Peyer's patch (tissue), 4 donors: ENCODE data around the gene ZBTB47. TPM values are rescaled to one million over a fixed set of nuclear protein-coding genes. Genes with fewer than 3 reads are reported as not detected.

Experiments
- DNase-seq, 3 donors: peaks; one replicate each; pipeline ENCODE4 v3.0.0-alpha.2; 2017 to 2019
- H3K27ac ChIP-seq, 4 donors: fragments of 200-600 bp; sonication (generic); one replicate each; pipeline ENCODE4 v1.5.1; 2016 to 2019
- H3K27me3 ChIP-seq, 2 donors: fragments of 200-600 bp; sonication (generic); one replicate each; pipeline ENCODE4 v1.5.1; 2019
- H3K36me3 ChIP-seq, 3 donors: fragments of 200-600 bp; sonication (generic); one replicate each; pipeline ENCODE4 v1.5.1; 2016 to 2019
- H3K4me1 ChIP-seq, 4 donors: fragments of 200-600 bp; sonication (generic); one replicate each; pipeline ENCODE4 v1.5.1; 2016 to 2019
- H3K4me3 ChIP-seq, 4 donors: fragments of 200-600 bp; sonication (generic); 1 replicate in 3 of 4; 2 replicates in 1 of 4; pipeline ENCODE4 v1.5.1; 2016 to 2019; ENCODE audit warnings: mild to moderate bottlenecking in 1 of 4
- H3K9me3 ChIP-seq, 4 donors: fragments of 200-600 bp; sonication (generic); one replicate each; pipeline ENCODE4 v1.5.1; 2016 to 2019; ENCODE audit warnings: mild to moderate bottlenecking in 1 of 4
- CTCF ChIP-seq, 6 experiments: fragments of 450-650 bp in 4 of 6; fragments of 200-600 bp in 2 of 6; sonication (generic) in 1 of 6; IDR thresholded peaks; one replicate each; pipeline ENCODE4 v1.5.1; 2017 to 2019; ENCODE audit warnings: antibody characterized with exemption in 6 of 6, mild to moderate bottlenecking in 3 of 6, moderate library complexity in 1 of 6
- POLR2A ChIP-seq, 2 donors: fragments of 450-650 bp; IDR thresholded peaks; one replicate each; pipeline ENCODE4 v1.5.1; 2017; ENCODE audit warnings: antibody characterized with exemption in 2 of 2, mild to moderate bottlenecking in 2 of 2, moderate library complexity in 2 of 2
- total RNA-seq, 4 donors: library from RNA; depleted of rRNA; stranded (reverse); fragments of >200 nt; gene quantifications; one replicate each; pipeline ENCODE4 v1.1.0, GENCODE V29; 2016

Gene ZBTB47
- total RNA-seq, 4 donors from 2014 or later: 5.3 to 30.5 (median 14.7) TPM

GRCh38 chr3:42688487-42689420 is 35.3 kb downstream of the ZBTB47 start:
- peak in 1 of 3 donors; percentile 46 for DNase-seq
- H3K9me3 ChIP-seq: no peaks in the 10 kb centered on the region
- TF ChIP-seq POLR2A (IDR thresholded peaks at IDR 0.05): no peak
- TF ChIP-seq CTCF (IDR thresholded peaks at IDR 0.05): no peak
- H3K27ac ChIP-seq: no peak overlapping the region
- no peaks in the 10 kb centered on the region for H3K36me3 ChIP-seq
- no peaks in the 10 kb centered on the region for H3K27me3 ChIP-seq
- no peak overlapping the region for H3K4me3 ChIP-seq
- peaks cover 0 to 12% (median 0%) of the 10 kb centered on the region in 4 donors for H3K4me1 ChIP-seq

- H3K27ac ChIP-seq: no peak overlapping the region
- no peaks in the 10 kb centered on the region for H3K27me3 ChIP-seq
- DNase-seq: no peak
- no peaks in the 10 kb centered on the region for H3K9me3 ChIP-seq
- no peak overlapping the region for H3K4me3 ChIP-seq
- H3K36me3 ChIP-seq: no peaks in the 10 kb centered on the region
- peaks cover 0 to 5% (median 0%) of the 10 kb centered on the region in 4 donors for H3K4me1 ChIP-seq
- TF ChIP-seq CTCF (IDR thresholded peaks at IDR 0.05): no peak
- no peak for TF ChIP-seq POLR2A (IDR thresholded peaks at IDR 0.05)
Observed at GRCh38 chr3:42689421-42690014, 36.0 kb downstream of the ZBTB47 start.

- DNase-seq: no peak
- H3K9me3 ChIP-seq: no peaks in the 10 kb centered on the region
- H3K4me1 ChIP-seq: no peaks in the 10 kb centered on the region
- no peak overlapping the region for H3K27ac ChIP-seq
- no peaks in the 10 kb centered on the region for H3K27me3 ChIP-seq
- H3K36me3 ChIP-seq: no peaks in the 10 kb centered on the region
- no peak for TF ChIP-seq CTCF (IDR thresholded peaks at IDR 0.05)
- TF ChIP-seq POLR2A (IDR thresholded peaks at IDR 0.05): no peak
- H3K4me3 ChIP-seq: no peak overlapping the region
Observed at GRCh38 chr3:42690191-42690590, 36.7 kb downstream of the ZBTB47 start.

GRCh38 chr3:42690766-42691680 is 37.5 kb downstream of the ZBTB47 start:
- Histone ChIP-seq H3K9me3 (no peaks in the 10 kb centered on the region), H3K36me3 (no peaks in the 10 kb centered on the region), H3K27ac (no peak overlapping the region), H3K4me1 (no peaks in the 10 kb centered on the region), H3K27me3 (no peaks in the 10 kb centered on the region), H3K4me3 (no peak overlapping the region)
- no peak for DNase-seq
- TF ChIP-seq CTCF (IDR thresholded peaks at IDR 0.05): no peak
- no peak for TF ChIP-seq POLR2A (IDR thresholded peaks at IDR 0.05)
